ENCODE results near the gene VWA5B1.

Gene VWA5B1

GRCh38 chr1:20382711-20383110 is 92.0 kb downstream of the VWA5B1 start:
- DNase-seq (ENCODE audit: low read depth in 1 of 2, low spot score in 1 of 2), result no peak
- in situ Hi-C loops (cut with HindIII; ENCODE audit: low pct_unique_long_range_greater_than_20kb, low sequenced_read_pairs), result no loop called here
- TF ChIP-seq JUND (IDR thresholded peaks at IDR 0.05; ENCODE audit: low read depth), result no peak

GRCh38 chr1:20383631-20384030 is 93.0 kb downstream of the VWA5B1 start:
- TF ChIP-seq JUND (IDR thresholded peaks at IDR 0.05; ENCODE audit: low read depth), result no peak
- no peak for DNase-seq (ENCODE audit: low read depth in 1 of 2, low spot score in 1 of 2)
- in situ Hi-C loops (cut with HindIII; ENCODE audit: low pct_unique_long_range_greater_than_20kb, low sequenced_read_pairs), result no loop called here

GRCh38 chr1:20385630-20386029 is 95.0 kb downstream of the VWA5B1 start:
- TF ChIP-seq JUND (IDR thresholded peaks at IDR 0.05; ENCODE audit: low read depth), result no peak
- in situ Hi-C loops (cut with HindIII; ENCODE audit: low pct_unique_long_range_greater_than_20kb, low sequenced_read_pairs), result no loop called here
- DNase-seq (ENCODE audit: low read depth in 1 of 2, low spot score in 1 of 2), result no peak

- in situ Hi-C loops (cut with HindIII; ENCODE audit: low pct_unique_long_range_greater_than_20kb, low sequenced_read_pairs), result no loop called here
- TF ChIP-seq JUND (IDR thresholded peaks at IDR 0.05; ENCODE audit: low read depth), result no peak
- DNase-seq (ENCODE audit: low read depth in 1 of 2, low spot score in 1 of 2), result no peak
Measured at GRCh38 chr1:20386323-20387081, 95.8 kb downstream of the VWA5B1 start.

- TF ChIP-seq JUND (IDR thresholded peaks at IDR 0.05; ENCODE audit: low read depth), result no peak
- no peak for DNase-seq (ENCODE audit: low read depth in 1 of 2, low spot score in 1 of 2)
- in situ Hi-C loops (cut with HindIII; ENCODE audit: low pct_unique_long_range_greater_than_20kb, low sequenced_read_pairs), result no loop called here
Measured at GRCh38 chr1:20389571-20389970, 98.9 kb downstream of the VWA5B1 start.

- no peak for TF ChIP-seq JUND (IDR thresholded peaks at IDR 0.05; ENCODE audit: low read depth)
- in situ Hi-C loops (cut with HindIII; ENCODE audit: low pct_unique_long_range_greater_than_20kb, low sequenced_read_pairs), result no loop called here
- DNase-seq (ENCODE audit: low read depth in 1 of 2, low spot score in 1 of 2), result no peak
Measured at GRCh38 chr1:20390589-20391331, 100.1 kb downstream of the VWA5B1 start.

- no peak for TF ChIP-seq JUND (IDR thresholded peaks at IDR 0.05; ENCODE audit: low read depth)
- in situ Hi-C loops (cut with HindIII; ENCODE audit: low pct_unique_long_range_greater_than_20kb, low sequenced_read_pairs), result no loop called here
- no peak for DNase-seq (ENCODE audit: low read depth in 1 of 2, low spot score in 1 of 2)
Measured at GRCh38 chr1:20395255-20395654, 104.6 kb downstream of the VWA5B1 start.

GRCh38 chr1:20398744-20399143 is 108.1 kb downstream of the VWA5B1 start:
- in situ Hi-C loops (cut with HindIII; ENCODE audit: low pct_unique_long_range_greater_than_20kb, low sequenced_read_pairs), result no loop called here
- no peak for TF ChIP-seq JUND (IDR thresholded peaks at IDR 0.05; ENCODE audit: low read depth)
- DNase-seq (ENCODE audit: low read depth in 1 of 2, low spot score in 1 of 2), result no peak

GRCh38 chr1:20399196-20399595 is 108.5 kb downstream of the VWA5B1 start:
- DNase-seq (ENCODE audit: low read depth in 1 of 2, low spot score in 1 of 2), result no peak
- TF ChIP-seq JUND (IDR thresholded peaks at IDR 0.05; ENCODE audit: low read depth), result no peak
- in situ Hi-C loops (cut with HindIII; ENCODE audit: low pct_unique_long_range_greater_than_20kb, low sequenced_read_pairs), result no loop called here

GRCh38 chr1:20399606-20400180 is 109.0 kb downstream of the VWA5B1 start:
- in situ Hi-C loops (cut with HindIII; ENCODE audit: low pct_unique_long_range_greater_than_20kb, low sequenced_read_pairs), result no loop called here
- DNase-seq (ENCODE audit: low read depth in 1 of 2, low spot score in 1 of 2), result no peak
- TF ChIP-seq JUND (IDR thresholded peaks at IDR 0.05; ENCODE audit: low read depth), result no peak

GRCh38 chr1:20400341-20401177 is 109.9 kb downstream of the VWA5B1 start:
- in situ Hi-C loops (cut with HindIII; ENCODE audit: low pct_unique_long_range_greater_than_20kb, low sequenced_read_pairs), result no loop called here
- no peak for TF ChIP-seq JUND (IDR thresholded peaks at IDR 0.05; ENCODE audit: low read depth)
- no peak for DNase-seq (ENCODE audit: low read depth in 1 of 2, low spot score in 1 of 2)

- DNase-seq (ENCODE audit: low read depth in 1 of 2, low spot score in 1 of 2), result no peak
- no peak for TF ChIP-seq JUND (IDR thresholded peaks at IDR 0.05; ENCODE audit: low read depth)
- in situ Hi-C loops (cut with HindIII; ENCODE audit: low pct_unique_long_range_greater_than_20kb, low sequenced_read_pairs), result no loop called here
Measured at GRCh38 chr1:20401405-20402010, 110.8 kb downstream of the VWA5B1 start.

Data from T47D (cell line).